Activated naive CD8-positive, alpha-beta T cell treated with anti-CD3 and anti-CD28 coated beads, Interleukin-2, amount 50 U/mL, for 16 hours (primary cell): ENCODE data around the gene PRTG.
"Not testable (repeated sequence)": the region's sequence is repeated elsewhere in the genome, so short reads cannot be mapped to it uniquely, and the experiment has no call there.

Experiments used
- DNase-seq: peaks from one replicate; pipeline ENCODE4 v3.0.0-alpha.2; 2020; ENCODE audit warnings: low read depth, low spot score

The PRTG gene

DNA sequence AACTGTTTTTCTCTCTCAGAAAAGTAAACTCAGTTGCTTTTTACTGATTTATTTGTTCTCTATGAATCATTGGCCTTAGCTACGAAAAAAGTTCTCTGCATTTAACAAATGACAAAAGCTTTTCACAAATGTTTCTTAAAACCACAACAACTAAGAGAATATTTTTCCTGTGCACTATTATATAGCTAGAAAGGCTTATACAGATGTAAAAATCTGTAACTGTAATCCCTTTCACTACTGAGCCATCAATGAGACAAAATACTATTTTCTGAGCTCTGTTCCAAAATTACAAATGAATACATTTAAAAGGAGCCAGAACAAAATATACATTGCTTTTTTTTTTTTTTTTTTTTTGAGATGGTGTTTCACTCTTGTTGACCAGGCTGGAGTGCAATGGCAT, 109.2 kb downstream of the PRTG start:
- no peak for DNase-seq

DNA sequence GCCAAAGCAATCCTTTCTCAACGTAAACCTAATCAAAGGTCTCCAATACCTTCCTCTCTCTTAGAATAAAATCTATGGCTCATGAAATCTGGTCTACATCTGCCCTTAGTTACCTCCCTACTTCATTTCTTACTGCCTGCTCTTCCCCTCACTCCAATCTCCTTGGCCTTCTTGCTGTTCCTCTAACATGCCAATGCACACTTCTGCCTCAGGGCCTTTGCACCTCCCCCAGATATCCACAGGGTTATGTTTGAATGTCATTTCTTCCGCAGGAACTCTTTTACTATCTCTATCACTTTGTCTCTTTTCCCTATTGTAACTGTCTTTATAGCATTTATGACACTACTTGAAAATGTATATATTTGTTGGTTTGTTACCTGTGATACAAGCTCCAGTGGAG, 110.5 kb downstream of the PRTG start:
- no peak for DNase-seq

- no peak for DNase-seq
These were observed 112.1 kb downstream of the PRTG start for GRCh38 chr15:55630858-55631257.

GRCh38 chr15:55628369-55628730, 114.6 kb downstream of the PRTG start:
- no peak for DNase-seq

DNA sequence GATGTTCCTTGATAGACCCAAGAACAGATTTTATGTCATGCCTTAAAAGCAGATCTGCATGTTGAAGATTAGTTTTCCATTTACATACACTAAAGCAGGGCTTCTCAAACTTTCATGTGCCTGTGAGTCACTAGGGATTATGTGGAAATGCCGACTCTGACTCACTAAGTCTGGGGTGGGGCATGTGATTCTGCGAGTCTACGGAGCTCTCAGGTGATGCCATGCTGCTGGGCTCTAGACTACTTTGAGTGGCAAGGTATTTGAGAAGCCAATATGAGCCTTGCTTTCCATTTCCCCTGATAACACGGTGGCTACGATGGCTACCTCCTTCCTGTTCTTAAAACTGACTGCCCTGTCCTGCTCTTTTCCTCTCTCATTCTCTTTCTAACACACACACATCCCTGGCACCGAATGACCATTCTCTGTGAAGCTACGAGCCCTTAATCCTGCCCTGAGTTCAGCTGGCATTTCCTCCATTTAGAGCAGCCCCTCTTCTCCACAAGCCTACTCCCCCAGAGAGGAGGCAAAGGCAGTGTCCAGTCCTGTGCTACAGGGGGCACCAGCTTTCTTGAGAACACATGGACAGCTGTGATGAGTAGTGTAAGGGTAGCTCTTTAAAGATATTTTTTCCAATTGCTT, 115.1 kb downstream of the PRTG start:
- DNase-seq, result no peak

- DNase-seq, result no peak
These were observed 123.2 kb downstream of the PRTG start for GRCh38 chr15:55619783-55620182.

DNA sequence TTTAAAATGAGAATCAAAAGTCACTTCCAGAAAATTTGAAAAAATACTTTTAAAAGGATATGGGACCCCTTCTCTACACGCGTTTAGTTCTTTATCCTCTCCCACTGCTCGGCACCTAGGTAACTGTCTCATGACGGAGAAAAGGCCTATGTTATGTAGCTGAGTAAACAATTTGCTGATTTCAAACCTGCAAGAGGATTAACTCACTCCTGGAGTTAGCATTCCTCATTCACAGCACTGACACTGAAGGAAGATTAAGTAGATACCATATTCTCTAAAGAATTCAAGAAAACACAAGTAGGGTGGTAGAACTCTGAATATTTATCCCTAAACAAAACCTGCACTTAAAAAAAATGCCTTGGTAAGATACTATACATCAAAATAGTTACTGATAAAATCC, 124.6 kb downstream of the PRTG start:
- no peak for DNase-seq

GRCh38 chr15:55615445-55615844, 127.5 kb downstream of the PRTG start:
- DNase-seq, result no peak

- no peak for DNase-seq
These were observed 129.2 kb downstream of the PRTG start for GRCh38 chr15:55613727-55614126.

DNA sequence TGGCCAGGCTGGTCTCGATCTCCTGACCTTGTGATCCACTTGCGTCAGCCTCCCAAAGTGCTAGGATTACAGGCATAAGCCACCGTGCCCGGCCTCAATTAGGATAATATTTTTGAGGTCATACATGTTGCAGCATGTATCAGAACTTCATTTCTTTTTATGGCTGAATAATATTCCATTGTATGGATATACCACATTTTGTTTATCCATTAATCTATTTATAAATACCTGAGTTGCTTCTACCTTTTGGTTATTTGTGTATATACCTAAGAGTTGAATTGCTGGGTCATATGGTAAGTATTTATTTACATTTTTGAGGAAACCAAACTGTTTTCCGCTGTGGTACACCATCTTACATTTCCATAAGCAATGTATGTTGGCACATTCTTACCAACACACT, 136.7 kb downstream of the PRTG start:
- DNase-seq, result no peak

DNA sequence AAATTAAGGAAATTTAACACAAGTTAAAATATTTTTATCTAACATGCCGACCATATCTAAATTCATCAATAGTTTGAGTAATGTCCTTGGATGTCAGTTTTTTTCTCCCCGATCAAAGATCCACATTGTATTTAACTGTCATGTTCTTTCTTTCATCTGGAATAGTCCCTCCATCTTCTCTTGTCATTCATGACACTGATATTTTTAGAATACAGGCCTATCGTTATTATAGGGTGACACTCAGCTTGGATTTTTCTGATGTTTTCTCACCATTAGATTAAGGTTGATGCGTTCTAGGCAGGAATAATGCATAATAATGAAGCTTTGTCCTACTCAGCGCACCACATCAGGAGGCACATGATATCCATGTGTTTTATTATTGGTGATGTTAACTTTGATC, 141.6 kb downstream of the PRTG start:
- DNase-seq, result no peak

DNA sequence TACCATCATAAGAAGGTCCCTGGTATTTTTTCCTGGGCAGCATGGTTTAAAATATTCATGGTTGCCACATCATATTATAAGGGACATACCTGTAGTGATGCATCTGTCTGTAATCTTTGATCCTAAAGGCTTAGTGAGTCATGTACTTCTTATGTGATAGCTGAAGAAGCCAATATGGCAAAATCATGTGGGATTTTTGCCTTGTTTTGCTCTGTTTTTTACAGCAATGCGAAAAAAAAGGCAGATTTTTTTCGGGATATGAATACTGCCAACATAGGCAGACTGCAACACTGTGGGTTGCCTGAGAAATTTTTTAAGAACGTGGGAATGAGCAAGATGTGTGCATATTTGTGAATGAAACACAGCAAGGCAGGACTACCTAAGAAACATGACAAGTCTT, 143.5 kb downstream of the PRTG start:
- DNase-seq, result no peak

DNA sequence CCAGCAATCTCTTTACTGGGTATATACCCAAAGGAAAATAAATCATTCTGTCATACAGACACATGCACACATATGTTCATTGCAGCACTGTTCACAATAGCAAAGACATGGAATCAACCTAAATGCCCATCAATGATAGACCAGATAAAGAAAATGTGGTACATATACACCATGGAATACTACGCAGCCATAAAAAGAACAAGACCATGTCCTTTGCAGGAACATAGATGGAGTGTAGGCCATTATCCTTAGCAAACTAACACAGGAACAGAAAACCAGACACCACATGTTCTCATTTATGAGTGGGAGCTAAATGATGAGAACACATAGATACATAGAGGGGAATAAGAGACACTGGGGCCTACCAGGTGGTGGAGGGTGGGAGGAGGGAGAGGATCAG, 149.9 kb downstream of the PRTG start:
- not testable (repeated sequence) for DNase-seq

GRCh38 chr15:55590788-55591187, 152.2 kb downstream of the PRTG start:
- no peak for DNase-seq

- no peak for DNase-seq
These were observed 153.7 kb downstream of the PRTG start for GRCh38 chr15:55589287-55589686.

DNA sequence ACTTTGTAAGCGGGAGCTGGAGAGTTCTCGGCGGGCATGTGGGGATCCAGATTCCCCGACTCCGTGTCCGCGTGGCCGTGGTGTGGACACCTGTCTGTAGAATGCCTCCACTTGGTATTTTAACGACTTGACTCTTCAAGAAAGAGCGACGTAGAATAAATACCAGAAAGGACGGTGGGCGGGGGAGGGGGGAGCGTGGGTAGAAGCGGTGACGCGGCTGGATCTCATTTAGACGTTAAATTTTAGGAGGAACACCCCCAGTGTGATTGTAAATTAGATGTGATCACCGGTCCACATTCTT, 154.2 kb downstream of the PRTG start:
- DNase-seq, result no peak

DNA sequence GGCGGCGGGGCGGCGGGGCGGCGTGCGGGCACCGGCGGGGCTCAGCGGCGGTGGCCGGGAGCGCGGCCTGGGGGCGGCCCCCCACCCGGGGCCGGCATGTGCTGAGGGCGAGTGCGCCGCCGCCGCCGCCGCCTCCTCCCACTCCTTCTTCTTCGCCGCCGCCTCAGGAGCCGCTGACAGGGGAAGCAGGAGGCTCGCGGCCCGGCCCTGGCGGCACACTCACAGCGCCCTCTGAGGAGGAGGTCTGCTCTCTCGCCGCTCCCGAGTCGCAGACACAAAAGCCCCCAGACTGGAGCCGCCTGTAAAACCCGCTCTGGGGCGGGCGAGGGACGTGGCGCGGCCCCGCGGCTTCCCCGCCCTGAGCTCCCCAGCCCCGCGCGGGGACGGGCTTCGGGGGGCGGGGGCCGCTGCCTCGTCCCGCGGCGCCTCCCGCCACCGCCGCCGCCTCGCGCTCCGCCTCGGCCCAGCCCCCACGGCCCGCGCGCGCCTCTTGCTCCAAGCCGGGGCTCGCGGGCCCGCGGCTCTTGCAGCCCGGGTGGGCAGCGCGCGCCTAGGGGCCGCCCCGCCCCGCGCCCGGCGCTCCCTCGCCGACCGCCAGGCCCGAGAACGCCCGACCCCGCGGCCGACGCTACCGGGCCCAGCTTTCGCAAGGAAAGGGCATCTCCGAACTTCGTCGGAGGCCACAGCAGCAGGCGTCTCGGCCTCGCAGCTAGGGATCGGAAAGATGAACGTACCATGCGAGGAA, 154.7 kb downstream of the PRTG start, which contains the start of gene PYGO1:
TSS of gene PYGO1 (minus strand) at position 276 of the 745 bp plus-strand sequence. CDS start 462 bp downstream, outside the sequence.
- DNase-seq, result no peak

GRCh38 chr15:55587321-55588069, 155.5 kb downstream of the PRTG start:
- DNase-seq, result no peak

GRCh38 chr15:55586808-55587207, 156.1 kb downstream of the PRTG start:
- no peak for DNase-seq

DNA sequence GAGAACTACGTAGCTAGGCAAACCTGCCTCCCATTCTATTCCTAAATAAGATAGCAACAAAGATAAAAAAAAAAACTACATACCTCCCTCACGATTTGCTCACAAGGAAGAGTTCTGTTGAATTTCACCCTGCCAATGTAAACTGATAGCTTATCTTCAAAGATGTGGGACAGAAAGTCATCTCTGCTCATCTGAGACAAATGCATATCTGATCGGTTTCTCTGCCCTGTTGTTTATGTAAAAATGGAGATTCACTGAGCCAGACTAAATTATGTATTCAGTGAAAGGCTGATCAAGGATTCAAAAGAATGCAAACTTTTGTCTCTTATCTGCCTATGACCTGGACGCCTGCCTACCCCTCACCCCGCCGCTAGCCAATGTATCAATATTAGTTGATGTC, 166.0 kb downstream of the PRTG start:
- DNase-seq, result no peak

GRCh38 chr15:55574096-55574495, 168.9 kb downstream of the PRTG start:
- DNase-seq, result no peak

DNA sequence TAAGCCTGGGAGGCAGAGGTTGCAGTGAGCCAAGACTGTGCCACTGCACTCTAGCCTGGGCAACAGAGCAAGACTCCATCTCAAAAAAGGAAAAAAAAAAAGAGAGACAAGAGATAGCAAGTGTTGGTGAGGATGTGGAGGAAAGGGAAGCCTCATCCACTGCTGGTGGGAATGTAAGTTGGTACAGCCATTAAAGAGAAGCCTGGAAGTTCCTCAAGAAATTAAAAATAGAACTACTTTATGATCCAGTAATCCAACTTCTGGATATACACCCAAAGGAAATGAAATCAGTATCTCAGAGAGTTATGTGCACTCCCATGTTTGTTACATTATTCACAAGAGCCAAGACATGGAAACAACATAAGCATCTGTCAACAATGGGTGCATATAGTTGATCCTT, 169.7 kb downstream of the PRTG start:
- no peak for DNase-seq
